IPS-15b (cell line): ENCODE measurements around the gene DPP9.

Source experiments
- H3K27me3 ChIP-seq: one replicate; pipeline ENCODE4 v1.6.1; 2013; ENCODE audit warnings: low read length; ENCODE audit not compliant: control insufficient read depth, insufficient read depth
- H3K36me3 ChIP-seq: one replicate; pipeline ENCODE4 v1.6.1; 2013; ENCODE audit warnings: low read length; ENCODE audit not compliant: control insufficient read depth, insufficient read depth
- H3K4me1 ChIP-seq: one replicate; pipeline ENCODE4 v1.6.1; 2013; ENCODE audit warnings: mild to moderate bottlenecking, low read length; ENCODE audit not compliant: control insufficient read depth, insufficient read depth
- H3K4me3 ChIP-seq: one replicate; pipeline ENCODE4 v1.5.1; 2013; ENCODE audit warnings: low read depth, low read length
- H3K9ac ChIP-seq: one replicate; pipeline ENCODE4 v1.6.1; 2013; ENCODE audit warnings: low read depth, mild to moderate bottlenecking, low read length
- H3K9me3 ChIP-seq: one replicate; pipeline ENCODE4 v1.6.1; 2013; ENCODE audit warnings: mild to moderate bottlenecking, low read length; ENCODE audit not compliant: control insufficient read depth, insufficient read depth

DPP9 gene

GRCh38 chr19:4657835-4658234 lies 65.8 kb downstream of the DPP9 start:
- no peak overlapping the region for H3K4me3 ChIP-seq
- peaks cover 24% of the 10 kb centered on the region for H3K36me3 ChIP-seq
- no peak overlapping the region for H3K9ac ChIP-seq
- no peaks in the 10 kb centered on the region for H3K4me1 ChIP-seq
- H3K27me3 ChIP-seq = no peaks in the 10 kb centered on the region
- no peaks in the 10 kb centered on the region for H3K9me3 ChIP-seq

DNA sequence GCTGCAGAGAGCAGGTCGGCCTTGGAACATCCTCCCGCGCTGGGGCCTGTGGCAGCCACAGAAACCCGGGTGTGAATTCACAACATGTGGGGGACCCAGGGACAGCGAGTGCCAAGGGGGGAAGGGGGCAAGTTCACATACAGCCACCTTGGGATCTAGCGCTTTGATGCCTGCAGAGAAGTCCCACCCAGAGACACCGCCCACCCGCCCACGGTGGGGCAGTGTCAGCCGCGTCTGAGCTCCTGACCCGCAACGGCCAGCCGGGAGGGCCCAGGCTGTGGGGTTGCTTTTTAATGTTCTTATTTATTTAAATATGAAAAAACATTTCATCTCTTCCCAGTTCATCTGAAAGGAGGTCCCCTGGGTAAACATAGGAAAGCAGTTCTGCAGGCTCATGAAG lies 66.4 kb downstream of the DPP9 start:
- Histone ChIP-seq H3K4me3 (no peak overlapping the region), H3K36me3 (peaks cover 24% of the 10 kb centered on the region), H3K9ac (no peak overlapping the region), H3K9me3 (no peaks in the 10 kb centered on the region), H3K4me1 (no peaks in the 10 kb centered on the region), H3K27me3 (no peaks in the 10 kb centered on the region)

DNA sequence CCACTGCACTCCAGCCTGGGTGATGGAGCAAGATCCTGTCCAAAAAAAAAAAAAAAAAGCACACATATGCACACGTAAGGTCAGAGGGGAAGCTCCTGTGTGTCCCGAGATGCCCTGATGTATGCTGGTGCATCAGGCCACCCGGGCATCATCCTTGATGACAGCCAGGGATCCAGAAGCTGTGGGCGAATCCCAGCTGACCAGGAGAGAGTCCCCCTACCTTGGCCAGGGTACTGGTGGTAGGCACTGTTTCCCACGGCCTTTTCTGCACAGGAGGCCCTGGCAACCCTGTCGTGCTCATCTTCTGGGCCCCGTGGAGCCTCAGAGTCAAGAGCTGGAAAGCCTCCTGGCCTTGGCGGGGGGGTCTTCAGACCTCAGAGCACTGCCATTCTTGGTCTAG lies 67.5 kb downstream of the DPP9 start:
- H3K9me3 ChIP-seq = no peaks in the 10 kb centered on the region
- no peak overlapping the region for H3K4me3 ChIP-seq
- no peak overlapping the region for H3K9ac ChIP-seq
- no peaks in the 10 kb centered on the region for H3K27me3 ChIP-seq
- peaks cover 24% of the 10 kb centered on the region for H3K36me3 ChIP-seq
- no peaks in the 10 kb centered on the region for H3K4me1 ChIP-seq

DNA sequence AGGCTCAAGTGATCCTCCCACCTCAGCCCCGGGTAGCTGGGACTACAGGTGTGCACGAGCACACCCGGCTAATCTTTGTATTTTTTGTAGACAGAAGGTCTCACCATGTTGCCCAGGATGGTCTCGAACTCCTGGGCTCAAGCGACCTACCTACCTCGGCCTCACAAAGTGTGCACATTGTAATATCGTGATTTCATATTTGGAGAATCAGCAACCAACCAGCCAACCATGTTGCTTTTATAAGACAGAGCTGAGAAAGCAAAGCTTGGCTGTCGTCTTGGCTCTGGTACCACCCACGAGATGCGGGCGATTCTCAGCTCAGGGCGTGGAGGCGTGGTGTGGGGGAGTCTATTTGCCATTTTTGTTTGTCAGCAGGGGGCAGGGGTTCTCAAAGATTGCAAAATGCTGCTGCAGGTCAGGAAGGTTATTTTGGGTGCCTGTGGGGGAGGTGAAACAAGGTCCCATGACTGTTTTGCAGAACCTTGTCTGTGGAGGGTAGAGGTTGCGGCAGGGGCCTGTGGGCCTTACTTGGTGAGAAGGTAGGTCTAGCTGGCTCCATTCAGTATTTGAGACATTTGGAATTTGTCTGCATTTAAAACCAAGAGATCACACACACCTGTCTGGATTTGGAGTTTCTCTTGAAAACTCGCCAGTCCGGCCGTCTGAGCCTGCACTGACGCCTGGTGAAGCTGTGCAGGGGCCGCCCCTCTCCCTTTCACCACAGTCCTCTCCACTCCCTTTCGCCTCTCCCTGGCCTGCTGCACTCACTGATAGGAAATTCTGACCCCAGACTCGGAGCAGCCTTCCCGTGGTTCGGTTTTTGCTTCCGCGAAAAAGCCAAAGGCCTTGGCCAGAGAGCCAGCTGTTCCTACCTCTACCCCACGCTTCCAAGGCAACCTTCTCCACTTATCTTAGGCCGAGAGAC lies 68.9 kb downstream of the DPP9 start:
- Histone ChIP-seq H3K36me3 (peaks cover 20% of the 10 kb centered on the region), H3K9me3 (no peaks in the 10 kb centered on the region), H3K27me3 (no peaks in the 10 kb centered on the region), H3K9ac (no peak overlapping the region), H3K4me1 (no peaks in the 10 kb centered on the region), H3K4me3 (no peak overlapping the region)

DNA sequence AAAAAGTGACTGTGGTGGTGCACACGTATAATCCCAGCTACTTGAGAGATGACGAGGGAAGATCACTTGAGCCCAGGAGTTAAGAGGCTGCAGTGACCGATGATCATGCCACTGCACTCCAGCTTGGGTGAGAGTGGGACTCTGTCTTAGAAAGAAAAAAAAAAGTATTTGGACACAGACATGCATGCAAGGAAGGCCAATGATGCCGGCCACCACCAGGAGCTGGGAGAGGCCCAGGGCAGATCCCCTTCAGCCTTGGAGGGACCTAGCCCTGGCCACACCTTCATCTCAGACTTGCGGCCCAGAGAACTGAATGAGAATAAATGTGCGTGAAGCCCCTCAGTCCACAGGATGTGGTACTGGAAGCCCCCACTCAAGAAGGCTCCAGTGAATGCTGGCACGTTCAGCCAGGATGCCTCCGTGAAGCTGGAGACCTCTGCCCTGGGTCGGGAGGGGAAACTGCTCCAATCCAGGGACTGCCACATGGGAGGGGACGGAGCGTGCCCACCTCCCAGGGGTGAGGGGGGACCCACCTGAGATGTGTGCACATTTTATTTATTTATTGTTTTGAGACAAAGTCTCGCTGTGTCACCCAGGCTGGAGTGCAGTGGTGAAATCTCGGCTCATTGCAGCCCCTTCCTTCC lies 69.7 kb downstream of the DPP9 start:
- Histone ChIP-seq H3K27me3 (no peaks in the 10 kb centered on the region), H3K36me3 (peaks cover 22% of the 10 kb centered on the region), H3K9ac (no peak overlapping the region), H3K4me3 (no peak overlapping the region), H3K9me3 (no peaks in the 10 kb centered on the region), H3K4me1 (no peaks in the 10 kb centered on the region)

GRCh38 chr19:4652075-4652474 lies 71.6 kb downstream of the DPP9 start:
- no peaks in the 10 kb centered on the region for H3K27me3 ChIP-seq
- H3K4me1 ChIP-seq = no peaks in the 10 kb centered on the region
- no peak overlapping the region for H3K9ac ChIP-seq
- H3K9me3 ChIP-seq = no peaks in the 10 kb centered on the region
- peaks cover 15% of the 10 kb centered on the region for H3K36me3 ChIP-seq
- no peak overlapping the region for H3K4me3 ChIP-seq

GRCh38 chr19:4650159-4650558 lies 73.5 kb downstream of the DPP9 start:
- H3K4me3 ChIP-seq = no peak overlapping the region
- peaks cover 9% of the 10 kb centered on the region for H3K36me3 ChIP-seq
- no peak overlapping the region for H3K9ac ChIP-seq
- H3K4me1 ChIP-seq = no peaks in the 10 kb centered on the region
- H3K9me3 ChIP-seq = no peaks in the 10 kb centered on the region
- H3K27me3 ChIP-seq = no peaks in the 10 kb centered on the region

DNA sequence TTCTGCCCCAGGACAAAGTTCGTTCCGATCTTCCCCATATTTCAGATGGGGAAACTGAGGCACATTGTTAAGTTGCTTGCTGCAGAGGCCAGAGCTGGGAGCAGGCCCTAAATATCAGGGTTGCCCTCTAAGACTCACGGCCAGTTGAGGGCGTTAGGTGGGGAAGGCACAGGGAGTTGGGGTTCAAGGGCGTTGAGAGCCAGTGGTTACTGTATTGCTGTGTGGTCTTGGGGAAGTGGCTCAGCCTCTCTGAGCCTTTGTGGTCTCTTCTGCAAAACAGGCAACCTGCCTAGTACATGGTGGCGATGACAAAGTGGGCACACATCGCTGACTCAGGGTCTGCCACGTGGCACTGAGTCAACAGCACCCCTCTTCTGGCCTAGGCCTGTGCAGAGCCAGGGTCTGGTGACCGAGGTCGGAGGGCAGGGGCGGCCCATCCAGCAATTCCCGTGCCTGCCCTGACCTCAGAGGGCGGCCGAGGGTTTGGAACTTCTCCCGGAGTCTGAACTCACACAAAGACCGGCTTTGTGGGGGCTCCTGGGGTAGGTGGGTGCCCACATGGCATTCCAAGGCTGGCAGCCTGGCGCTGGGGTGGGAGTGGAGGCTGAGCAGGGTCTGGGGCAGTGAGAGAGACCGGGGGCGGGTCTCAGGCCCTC lies 74.1 kb downstream of the DPP9 start:
- Histone ChIP-seq H3K4me1 (no peaks in the 10 kb centered on the region), H3K4me3 (no peak overlapping the region), H3K27me3 (no peaks in the 10 kb centered on the region), H3K36me3 (peaks cover 4% of the 10 kb centered on the region), H3K9me3 (no peaks in the 10 kb centered on the region), H3K9ac (no peak overlapping the region)

- Histone ChIP-seq H3K4me3 (no peak overlapping the region), H3K9ac (no peak overlapping the region), H3K27me3 (no peaks in the 10 kb centered on the region), H3K9me3 (no peaks in the 10 kb centered on the region), H3K4me1 (no peaks in the 10 kb centered on the region), H3K36me3 (peaks cover 4% of the 10 kb centered on the region)
Observed at GRCh38 chr19:4647676-4648644, 75.7 kb downstream of the DPP9 start.

GRCh38 chr19:4645718-4646117 lies 77.9 kb downstream of the DPP9 start:
- no peaks in the 10 kb centered on the region for H3K4me1 ChIP-seq
- no peak overlapping the region for H3K9ac ChIP-seq

DNA sequence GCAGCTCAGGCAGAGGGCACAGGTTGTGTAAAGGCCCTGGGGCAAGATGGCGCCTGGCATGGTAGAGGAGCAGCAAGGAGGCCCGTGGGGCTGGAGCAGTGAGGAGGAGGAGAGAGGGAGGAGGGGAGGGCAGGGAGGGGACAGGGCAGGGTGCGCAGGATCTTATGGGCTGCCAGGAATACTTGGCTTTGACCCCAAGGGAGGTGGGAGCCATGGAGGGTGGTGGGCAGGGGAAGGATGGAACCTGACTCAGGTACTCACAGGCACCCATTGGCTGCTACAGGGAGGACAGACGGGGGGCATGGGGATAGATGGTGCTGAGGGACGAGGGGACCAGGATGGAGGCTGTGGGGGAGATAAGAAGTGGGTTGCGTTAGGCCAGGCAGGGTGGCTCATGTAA lies 81.0 kb downstream of the DPP9 start:
- Histone ChIP-seq H3K27me3 (no peaks in the 10 kb centered on the region), H3K4me1 (no peaks in the 10 kb centered on the region), H3K36me3 (peaks cover 4% of the 10 kb centered on the region), H3K9ac (no peak overlapping the region), H3K9me3 (no peaks in the 10 kb centered on the region), H3K4me3 (no peak overlapping the region)

More at GRCh38 chr19:4645718-4646117, 77.9 kb downstream of the DPP9 start:
- H3K9me3 ChIP-seq = no peaks in the 10 kb centered on the region
- peaks cover 6% of the 10 kb centered on the region for H3K36me3 ChIP-seq
- no peaks in the 10 kb centered on the region for H3K27me3 ChIP-seq
- H3K4me3 ChIP-seq = no peak overlapping the region
